Suprapubic skin (tissue), 4 donors: ENCODE results near the gene ZBTB40. TPM values are rescaled to one million over a fixed set of nuclear protein-coding genes. Genes with fewer than 3 reads are reported as not detected.

Experiments
- DNase-seq, 2 donors: peaks; one replicate each; pipeline ENCODE4 v3.0.0-alpha.2; 2019; ENCODE audit warnings: low spot score in 2 of 2
- H3K27ac ChIP-seq: fragments of 200-600 bp; sonication (generic); one replicate; pipeline ENCODE4 v1.5.1; 2019
- H3K27me3 ChIP-seq: fragments of 200-600 bp; sonication (generic); one replicate; pipeline ENCODE4 v1.5.1; 2019
- H3K36me3 ChIP-seq: fragments of 200-600 bp; sonication (generic); one replicate; pipeline ENCODE4 v1.5.1; 2019
- H3K4me1 ChIP-seq: fragments of 200-600 bp; sonication (generic); one replicate; pipeline ENCODE4 v1.5.1; 2019
- H3K4me3 ChIP-seq: fragments of 200-600 bp; sonication (generic); one replicate; pipeline ENCODE4 v1.5.1; 2019; ENCODE audit warnings: mild to moderate bottlenecking
- H3K9me3 ChIP-seq: fragments of 200-600 bp; sonication (generic); one replicate; pipeline ENCODE4 v1.5.1; 2019
- CTCF ChIP-seq, 2 donors: fragments of 200-600 bp in 1 of 2; fragments of 450-650 bp in 1 of 2; sonication (generic) in 1 of 2; IDR thresholded peaks; one replicate each; pipeline ENCODE4 v1.5.1; 2016 to 2019; ENCODE audit warnings: antibody characterized with exemption in 2 of 2, mild to moderate bottlenecking in 1 of 2, moderate library complexity in 1 of 2
- EP300 ChIP-seq: sonication (generic); formaldehyde crosslinking; IDR thresholded peaks from one replicate; pipeline ENCODE4 v1.6.1; 2017; ENCODE audit warnings: antibody characterized with exemption
- POLR2A ChIP-seq, 2 donors: fragments of 450-650 bp; IDR thresholded peaks; one replicate each; pipeline ENCODE4 v1.6.1; 2017; ENCODE audit warnings: antibody characterized with exemption in 2 of 2, mild to moderate bottlenecking in 2 of 2, moderate library complexity in 2 of 2
- POLR2AphosphoS5 ChIP-seq, 3 donors: sonication (generic); formaldehyde crosslinking; IDR thresholded peaks; one replicate each; pipeline ENCODE4 v1.6.1; 2017; ENCODE audit warnings: antibody characterized with exemption in 3 of 3
- WGBS: methylation state at CpG from one replicate; pipeline ENCODE4 v1.1.5; 2018; 5-methylcytosine and 5-hydroxymethylcytosine counted together
- total RNA-seq, 4 donors: library from RNA; depleted of rRNA; stranded (reverse); fragments of >200 nt; gene quantifications; one replicate each; pipeline ENCODE4 v1.1.0, GENCODE V29; 2016

Gene ZBTB40
- total RNA-seq, 4 donors from 2014 or later: 12.7 to 36.0 (median 17.5) TPM

- Histone ChIP-seq H3K4me1 (no peaks in the 10 kb centered on the region), H3K9me3 (peaks cover 4% of the 10 kb centered on the region), H3K4me3 (no peak overlapping the region), H3K36me3 (peaks cover 18% of the 10 kb centered on the region), H3K27me3 (no peaks in the 10 kb centered on the region), H3K27ac (no peak overlapping the region)
- no peak for DNase-seq
- TF ChIP-seq POLR2AphosphoS5 (IDR thresholded peaks at IDR 0.05): no peak
- no peak for TF ChIP-seq CTCF (IDR thresholded peaks at IDR 0.05)
- no peak for TF ChIP-seq EP300
- TF ChIP-seq POLR2A (IDR thresholded peaks at IDR 0.05): no peak
- WGBS: 95% methylated on average over 5 of the region's 5 CpGs
These were observed 36.7 kb downstream of the ZBTB40 start for GRCh38 chr1:22488319-22488718.

- DNase-seq: no peak
- H3K36me3 ChIP-seq: peaks cover 18% of the 10 kb centered on the region
- WGBS: 95% methylated on average over 6 of the region's 6 CpGs
- H3K4me3 ChIP-seq: no peak overlapping the region
- H3K27ac ChIP-seq: no peak overlapping the region
- no peaks in the 10 kb centered on the region for H3K27me3 ChIP-seq
- H3K4me1 ChIP-seq: no peaks in the 10 kb centered on the region
- no peak for TF ChIP-seq POLR2A (IDR thresholded peaks at IDR 0.05)
- no peak for TF ChIP-seq EP300
- no peak for TF ChIP-seq POLR2AphosphoS5 (IDR thresholded peaks at IDR 0.05)
- no peak for TF ChIP-seq CTCF (IDR thresholded peaks at IDR 0.05)
- H3K9me3 ChIP-seq: peaks cover 4% of the 10 kb centered on the region
These were observed 37.6 kb downstream of the ZBTB40 start for GRCh38 chr1:22489278-22489677.

GRCh38 chr1:22489823-22490222 lies 38.2 kb downstream of the ZBTB40 start:
- Histone ChIP-seq H3K27ac (no peak overlapping the region), H3K9me3 (no peaks in the 10 kb centered on the region), H3K27me3 (no peaks in the 10 kb centered on the region), H3K4me3 (no peak overlapping the region), H3K36me3 (peaks cover 18% of the 10 kb centered on the region), H3K4me1 (no peaks in the 10 kb centered on the region)
- TF ChIP-seq EP300 (no peak), POLR2AphosphoS5 (IDR thresholded peaks at IDR 0.05) (no peak), POLR2A (IDR thresholded peaks at IDR 0.05) (no peak), CTCF (IDR thresholded peaks at IDR 0.05) (no peak)
- DNase-seq: no peak
- 98% methylated on average over 5 of the region's 6 CpGs for WGBS

- H3K27me3 ChIP-seq: no peaks in the 10 kb centered on the region
- peaks cover 18% of the 10 kb centered on the region for H3K36me3 ChIP-seq
- DNase-seq: no peak
- no peak overlapping the region for H3K27ac ChIP-seq
- H3K4me1 ChIP-seq: no peaks in the 10 kb centered on the region
- no peak overlapping the region for H3K4me3 ChIP-seq
- no peak for TF ChIP-seq CTCF (IDR thresholded peaks at IDR 0.05)
- no peak for TF ChIP-seq EP300
- no peak for TF ChIP-seq POLR2AphosphoS5 (IDR thresholded peaks at IDR 0.05)
- no peak for TF ChIP-seq POLR2A (IDR thresholded peaks at IDR 0.05)
- no peaks in the 10 kb centered on the region for H3K9me3 ChIP-seq
- 88% methylated on average over 2 of the region's 2 CpGs for WGBS
These were observed 38.7 kb downstream of the ZBTB40 start for GRCh38 chr1:22490309-22490708.

GRCh38 chr1:22491995-22492715 lies 40.5 kb downstream of the ZBTB40 start:
- Histone ChIP-seq H3K4me1 (no peaks in the 10 kb centered on the region), H3K27me3 (no peaks in the 10 kb centered on the region), H3K36me3 (peaks cover 18% of the 10 kb centered on the region), H3K9me3 (no peaks in the 10 kb centered on the region), H3K4me3 (no peak overlapping the region), H3K27ac (no peak overlapping the region)
- TF ChIP-seq CTCF (IDR thresholded peaks at IDR 0.05) (no peak), POLR2A (IDR thresholded peaks at IDR 0.05) (no peak), EP300 (no peak), POLR2AphosphoS5 (IDR thresholded peaks at IDR 0.05) (no peak)
- DNase-seq: no peak
- 89% methylated on average over 10 of the region's 10 CpGs for WGBS
